Measurements from ENCODE around the gene TXNL4B. TPM values are rescaled to one million over a fixed set of nuclear protein-coding genes. Genes with fewer than 3 reads are reported as not detected.

Gene TXNL4B
- total RNA-seq, result 5.2 and 8.6 TPM in 2 replicates

- DNase-seq (ENCODE audit: low read depth), result peak; percentile 99
- H3K4me3 ChIP-seq (ENCODE audit: low read depth, low read length), result peak within 1 kb of the TSS; percentile 93
- TF ChIP-seq, protein P1, sequence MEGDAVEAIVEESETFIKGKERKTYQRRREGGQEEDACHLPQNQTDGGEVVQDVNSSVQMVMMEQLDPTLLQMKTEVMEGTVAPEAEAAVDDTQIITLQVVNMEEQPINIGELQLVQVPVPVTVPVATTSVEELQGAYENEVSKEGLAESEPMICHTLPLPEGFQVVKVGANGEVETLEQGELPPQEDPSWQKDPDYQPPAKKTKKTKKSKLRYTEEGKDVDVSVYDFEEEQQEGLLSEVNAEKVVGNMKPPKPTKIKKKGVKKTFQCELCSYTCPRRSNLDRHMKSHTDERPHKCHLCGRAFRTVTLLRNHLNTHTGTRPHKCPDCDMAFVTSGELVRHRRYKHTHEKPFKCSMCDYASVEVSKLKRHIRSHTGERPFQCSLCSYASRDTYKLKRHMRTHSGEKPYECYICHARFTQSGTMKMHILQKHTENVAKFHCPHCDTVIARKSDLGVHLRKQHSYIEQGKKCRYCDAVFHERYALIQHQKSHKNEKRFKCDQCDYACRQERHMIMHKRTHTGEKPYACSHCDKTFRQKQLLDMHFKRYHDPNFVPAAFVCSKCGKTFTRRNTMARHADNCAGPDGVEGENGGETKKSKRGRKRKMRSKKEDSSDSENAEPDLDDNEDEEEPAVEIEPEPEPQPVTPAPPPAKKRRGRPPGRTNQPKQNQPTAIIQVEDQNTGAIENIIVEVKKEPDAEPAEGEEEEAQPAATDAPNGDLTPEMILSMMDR (IDR thresholded peaks at IDR 0.05; ENCODE audit: insufficient read depth, low read depth, low read length), result no peak
Observed at GRCh38 chr16:72093448-72094265, at the start of gene TXNL4B, which contains the start of gene DHX38. Gene TXNL4B, minus strand, starts transcription at chr16:72093620. Its CDS starts 2,871 bp downstream, at chr16:72090749. Gene DHX38, plus strand, starts transcription at chr16:72093847. Its CDS starts 2,311 bp downstream, at chr16:72096158.

GRCh38 chr16:72142476-72142875, 49.1 kb upstream of the TXNL4B start:
- DNase-seq (ENCODE audit: low read depth), result no peak
- TF ChIP-seq, protein P1 (IDR thresholded peaks at IDR 0.05; ENCODE audit: insufficient read depth, low read depth, low read length), result no peak
- no peak overlapping the region for H3K4me3 ChIP-seq (ENCODE audit: low read depth, low read length)

- H3K4me3 ChIP-seq (ENCODE audit: low read depth, low read length), result no peak overlapping the region
- TF ChIP-seq, protein P1 (IDR thresholded peaks at IDR 0.05; ENCODE audit: insufficient read depth, low read depth, low read length), result no peak
- no peak for DNase-seq (ENCODE audit: low read depth)
Observed at GRCh38 chr16:72139908-72140307, 46.5 kb upstream of the TXNL4B start.

GRCh38 chr16:72138064-72138572, 44.7 kb upstream of the TXNL4B start:
- H3K4me3 ChIP-seq (ENCODE audit: low read depth, low read length), result no peak overlapping the region
- DNase-seq (ENCODE audit: low read depth), result no peak
- TF ChIP-seq, protein P1 (IDR thresholded peaks at IDR 0.05; ENCODE audit: insufficient read depth, low read depth, low read length), result no peak

DNA sequence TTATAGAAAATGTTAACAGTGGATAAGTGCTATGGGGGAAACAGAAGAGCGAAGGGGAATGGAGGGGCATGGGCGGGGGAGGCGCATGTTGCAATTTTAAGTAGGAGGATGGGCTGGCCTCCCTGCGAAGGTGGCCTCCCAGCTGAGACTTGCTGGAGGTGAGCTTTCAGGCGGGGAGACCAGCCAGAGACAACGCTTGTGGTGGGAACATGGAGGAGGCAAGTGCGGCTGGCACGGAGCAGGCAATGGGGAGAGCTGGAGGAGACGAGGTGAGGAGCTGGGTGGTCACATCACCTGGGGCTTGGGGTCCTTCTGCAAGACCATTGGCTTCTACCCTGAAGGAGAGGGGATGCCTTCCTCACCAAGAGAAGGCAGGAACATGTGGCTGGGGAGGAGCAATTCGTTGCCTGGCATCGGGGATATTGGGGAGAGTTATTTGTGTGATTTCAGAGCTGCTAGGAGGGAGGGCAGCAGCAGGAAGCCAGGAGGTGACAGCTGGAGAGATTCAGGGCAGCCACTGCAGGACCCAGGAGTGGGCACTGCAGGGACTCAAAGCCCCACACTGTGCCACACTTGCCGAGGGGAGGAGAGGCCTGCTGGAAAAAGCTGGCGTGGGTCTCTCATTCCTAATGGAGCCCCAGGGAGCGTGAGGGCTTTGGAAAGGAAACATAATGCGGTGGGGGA, 44.1 kb upstream of the TXNL4B start:
- H3K4me3 ChIP-seq (ENCODE audit: low read depth, low read length), result no peak overlapping the region
- no peak for DNase-seq (ENCODE audit: low read depth)
- TF ChIP-seq, protein P1 (IDR thresholded peaks at IDR 0.05; ENCODE audit: insufficient read depth, low read depth, low read length), result no peak

DNA sequence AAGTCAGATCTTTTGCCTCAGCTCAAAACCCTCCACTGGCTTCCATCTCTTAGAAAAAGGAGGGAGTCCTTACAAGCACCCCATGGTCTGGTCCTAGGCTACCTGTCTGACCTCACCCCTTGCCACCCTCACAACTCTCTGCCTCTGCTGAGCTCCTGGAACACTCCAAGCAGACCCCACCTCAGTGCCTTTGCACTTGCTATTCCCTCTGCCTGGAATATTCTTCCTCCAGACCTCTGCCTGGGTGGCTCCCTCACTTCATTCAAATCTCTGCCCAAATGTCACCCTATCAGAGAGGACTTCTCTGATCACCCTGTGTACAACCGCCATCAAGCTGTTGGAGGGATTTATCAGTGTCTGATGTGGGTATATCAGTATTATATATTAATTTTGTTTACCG, 41.1 kb upstream of the TXNL4B start:
- TF ChIP-seq, protein P1 (IDR thresholded peaks at IDR 0.05; ENCODE audit: insufficient read depth, low read depth, low read length), result no peak
- H3K4me3 ChIP-seq (ENCODE audit: low read depth, low read length), result no peak overlapping the region
- no peak for DNase-seq (ENCODE audit: low read depth)

Data from fibroblast of villous mesenchyme (primary cell).